NCI-H526 (cell line): ENCODE data around the gene SLC25A41.
A peak's percentile ranks its signal among the peaks of the same experiment; 100 is the strongest.
"Not testable (repeated sequence)": the region's sequence is repeated elsewhere in the genome, so short reads cannot be mapped to it uniquely, and the experiment has no call there.

Source experiments
- DNase-seq, 2 experiments: peaks; one replicate each; lab custom pipeline; 2025; lab: John Stamatoyannopoulos, UW

SLC25A41 gene

GRCh38 chr19:6428692-6429418, 4.7 kb downstream of the SLC25A41 start:
- not testable (repeated sequence) for DNase-seq

DNA sequence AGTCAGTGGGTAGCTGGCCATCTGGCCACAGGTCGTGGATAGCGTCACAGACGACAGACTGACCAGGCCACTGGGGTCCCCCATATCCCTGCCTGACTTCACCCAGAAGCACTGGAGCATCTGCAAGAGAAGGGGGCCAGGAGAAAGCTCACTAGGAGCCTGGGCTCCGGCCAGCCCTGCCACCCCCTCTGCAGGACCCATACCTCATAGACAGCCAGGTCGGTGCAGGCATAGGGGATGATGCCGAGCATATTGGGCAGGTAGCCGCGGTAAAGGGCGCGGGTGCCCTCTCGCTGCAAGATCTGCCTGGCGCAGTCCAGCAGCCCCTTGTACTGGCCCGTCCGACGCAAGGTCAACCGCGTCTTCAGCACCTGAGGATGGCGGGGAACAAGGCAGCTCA, 6.4 kb downstream of the SLC25A41 start:
- no peak for DNase-seq

DNA sequence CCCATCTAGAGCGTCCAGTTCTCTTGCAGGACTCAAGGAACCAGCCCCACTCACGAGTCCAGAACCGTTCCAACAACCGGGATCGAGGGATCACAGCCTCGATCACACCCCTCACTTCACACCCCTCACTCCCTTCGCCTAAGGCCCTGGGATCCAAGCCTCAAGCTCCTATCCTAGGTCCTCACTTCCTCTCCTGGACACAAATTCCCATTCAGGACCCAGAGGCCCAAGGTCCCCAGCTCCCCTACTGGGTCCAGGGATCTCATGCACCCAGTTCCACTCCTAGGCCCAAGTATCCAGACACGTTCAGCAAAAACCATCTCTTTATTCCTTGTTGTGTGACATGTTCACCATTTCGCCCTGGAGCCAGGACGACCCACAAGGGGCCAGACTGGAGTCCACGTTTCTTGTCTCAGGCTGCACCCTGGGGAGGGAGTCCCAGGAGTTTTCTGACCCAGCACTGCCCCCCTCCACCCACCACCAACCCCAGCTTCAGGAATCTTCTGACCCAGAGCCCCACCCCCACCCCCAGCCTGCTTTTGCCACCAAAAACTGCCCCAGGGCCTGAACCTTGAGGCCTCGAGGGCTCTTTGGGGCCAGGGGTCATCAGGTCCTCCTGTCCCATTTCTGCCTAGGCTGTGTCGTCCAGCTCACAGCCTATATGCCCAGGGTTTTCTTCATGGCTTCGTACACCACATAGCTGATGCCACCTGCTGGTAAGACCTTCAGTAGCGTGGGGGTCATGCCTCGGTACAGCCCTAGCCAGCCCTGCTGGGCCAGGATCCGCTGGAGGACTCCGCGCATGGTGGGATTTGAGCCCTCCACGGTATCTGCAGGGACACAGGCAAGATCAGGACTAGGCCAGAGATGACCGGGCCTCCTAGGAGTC, 7.6 kb downstream of the SLC25A41 start:
- DNase-seq: no peak

- peak; percentile 98 to 99 for DNase-seq
Measured at GRCh38 chr19:6424939-6425731, 8.4 kb downstream of the SLC25A41 start.

GRCh38 chr19:6424195-6424938, 9.2 kb downstream of the SLC25A41 start, which contains the start of gene KHSRP:
KHSRP (minus strand) TSS chr19:6424811; CDS start chr19:6424701, 110 bp downstream.
- DNase-seq: peak in 1 of 2 experiments; percentile 33

- DNase-seq: no peak
Measured at GRCh38 chr19:6423499-6424194, 9.9 kb downstream of the SLC25A41 start.

- no peak for DNase-seq
Measured at GRCh38 chr19:6421075-6422014, 12.2 kb downstream of the SLC25A41 start.

GRCh38 chr19:6418562-6418932, 15.0 kb downstream of the SLC25A41 start:
- no peak for DNase-seq

- no peak for DNase-seq
Measured at GRCh38 chr19:6417713-6418561, 15.6 kb downstream of the SLC25A41 start.

GRCh38 chr19:6416658-6417405, 16.7 kb downstream of the SLC25A41 start:
- no peak for DNase-seq

DNA sequence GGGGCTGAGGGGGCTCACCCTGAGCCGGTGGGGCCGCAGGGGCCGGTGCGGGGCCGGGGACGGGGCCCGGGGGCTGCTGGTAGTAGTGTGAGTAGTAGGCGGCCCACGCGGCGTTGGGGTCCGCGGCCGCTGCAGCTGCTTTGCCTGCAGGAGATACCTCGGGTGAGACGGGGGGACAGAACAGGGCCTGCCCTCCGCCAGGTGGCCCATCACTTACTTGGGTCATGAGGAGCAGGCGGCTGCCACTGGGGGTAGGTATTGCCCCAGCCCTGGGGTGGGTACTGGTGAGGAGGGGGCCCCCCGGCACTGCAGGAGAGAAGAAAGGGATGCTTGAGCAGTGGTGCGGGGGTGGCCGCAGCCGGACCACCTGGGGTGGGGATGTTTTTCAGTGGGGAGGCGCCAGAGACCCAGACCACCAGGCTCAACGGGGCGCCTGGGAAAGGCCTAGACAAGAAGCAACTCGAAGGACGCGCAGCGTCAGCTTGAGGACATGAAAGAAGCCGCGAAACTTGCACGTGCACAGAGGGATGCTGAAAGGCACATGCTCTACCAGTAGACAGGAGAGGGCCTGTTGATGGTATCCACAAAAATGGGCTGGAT, 17.9 kb downstream of the SLC25A41 start:
- DNase-seq: no peak

- no peak for DNase-seq
Measured at GRCh38 chr19:6414793-6415590, 18.6 kb downstream of the SLC25A41 start.

DNA sequence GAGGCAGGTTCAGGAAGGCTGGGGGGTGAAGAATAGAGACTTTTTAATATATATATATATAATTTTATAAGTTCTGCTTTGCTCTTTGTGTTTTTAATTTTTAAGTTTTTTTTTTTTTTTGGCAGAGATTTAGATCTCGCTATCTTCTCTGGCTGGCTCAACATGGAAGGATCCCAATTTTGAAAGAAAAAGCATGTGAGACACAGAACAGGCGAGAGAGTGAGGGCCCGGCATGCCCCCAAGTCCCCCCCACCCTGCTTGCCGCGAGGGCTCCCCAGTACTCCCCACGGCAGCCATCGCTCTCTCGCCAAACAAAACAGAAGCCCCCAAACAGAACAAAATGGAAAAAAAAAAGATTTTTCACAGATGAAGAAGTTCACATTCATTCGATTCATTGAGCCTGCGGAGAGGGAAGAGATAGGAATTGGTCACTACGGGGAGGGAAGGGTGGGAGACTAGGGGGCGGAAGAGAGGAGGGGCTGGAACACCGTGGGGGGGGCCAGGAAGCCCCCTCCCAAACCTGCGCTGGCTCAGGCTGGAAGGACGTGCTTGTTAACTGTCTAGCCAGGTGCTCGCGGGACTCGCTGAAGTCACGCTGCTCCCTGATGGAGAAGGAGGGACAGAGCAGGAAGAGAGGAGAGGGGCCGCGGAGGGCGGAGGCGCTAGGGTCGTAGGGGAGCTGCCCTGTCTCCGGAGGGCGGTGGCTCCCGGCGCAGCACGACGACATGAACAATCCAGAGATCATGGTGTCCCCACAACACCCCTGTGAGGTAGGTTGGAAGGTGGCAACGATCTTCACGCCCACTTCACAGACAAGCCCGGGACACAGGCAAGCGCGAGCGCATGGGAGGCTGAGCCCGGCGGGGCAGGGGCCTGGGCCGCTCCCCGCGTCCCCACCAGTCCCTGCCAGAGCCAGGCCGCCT, 19.6 kb downstream of the SLC25A41 start:
- DNase-seq: no peak

DNA sequence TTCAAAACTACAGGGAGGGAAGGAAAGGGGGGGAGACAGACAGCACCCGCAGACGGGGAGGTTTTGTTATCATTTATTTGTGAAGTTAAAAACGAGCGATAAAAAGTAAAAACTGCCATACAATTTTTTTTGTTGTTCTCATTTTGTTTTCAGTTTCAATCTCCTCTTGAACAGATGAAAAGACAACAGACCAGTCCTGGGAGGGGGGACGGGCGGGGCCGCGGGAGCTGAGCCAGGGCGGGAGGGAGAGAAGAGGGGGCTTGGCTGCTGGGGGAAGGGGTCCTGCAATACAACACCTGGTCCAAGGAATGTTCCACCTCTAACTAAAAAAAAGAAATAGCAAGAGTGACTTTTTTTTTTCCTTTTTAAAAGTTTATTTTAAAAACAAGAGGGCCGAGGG, 20.3 kb downstream of the SLC25A41 start:
- no peak for DNase-seq

DNA sequence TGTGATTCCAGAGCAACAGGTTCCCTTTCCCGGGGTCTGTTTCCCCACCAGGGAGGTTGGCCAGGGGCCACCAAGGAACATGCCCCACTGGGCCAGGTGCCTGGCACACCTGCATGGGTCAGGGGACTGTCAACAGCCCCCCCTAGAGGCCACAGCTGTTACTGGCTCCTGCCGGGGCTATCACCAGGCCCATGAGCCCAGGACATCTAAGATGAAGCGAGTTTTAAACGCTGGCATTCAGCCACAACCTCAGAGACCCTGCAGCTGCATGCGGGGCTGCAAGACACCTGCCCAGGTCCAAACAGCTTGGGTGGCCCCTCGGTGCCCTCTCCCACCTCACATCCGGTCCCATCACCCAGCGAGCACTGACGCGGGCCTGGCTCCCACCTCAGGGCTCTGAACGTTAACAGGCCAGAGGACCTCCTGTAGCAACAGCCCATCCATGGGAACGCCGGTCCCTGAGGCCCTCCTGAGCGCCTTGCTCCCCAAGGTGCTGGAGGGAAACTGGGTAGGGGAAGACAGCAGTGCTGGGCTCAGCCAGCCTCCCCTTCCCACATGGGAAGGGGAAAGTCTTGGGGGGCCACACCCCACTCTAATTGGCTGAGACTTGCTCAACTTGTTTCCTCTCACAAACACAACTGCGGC, 21.0 kb downstream of the SLC25A41 start:
- peak in 1 of 2 experiments; percentile 53 for DNase-seq
